Erythroblast (primary cell): ENCODE results near the gene ARVCF.

Experiments
- GATA1 ChIP-seq: IDR thresholded peaks from 2 replicates; pipeline ENCODE4 v1.6.1; 2011; ENCODE audit warnings: low read depth, mild to moderate bottlenecking, control low read depth, low read length, moderate library complexity
- POLR2A ChIP-seq: IDR thresholded peaks from 2 replicates; pipeline ENCODE4 v1.6.1; 2011; ENCODE audit warnings: mild to moderate bottlenecking, low read length

DNA sequence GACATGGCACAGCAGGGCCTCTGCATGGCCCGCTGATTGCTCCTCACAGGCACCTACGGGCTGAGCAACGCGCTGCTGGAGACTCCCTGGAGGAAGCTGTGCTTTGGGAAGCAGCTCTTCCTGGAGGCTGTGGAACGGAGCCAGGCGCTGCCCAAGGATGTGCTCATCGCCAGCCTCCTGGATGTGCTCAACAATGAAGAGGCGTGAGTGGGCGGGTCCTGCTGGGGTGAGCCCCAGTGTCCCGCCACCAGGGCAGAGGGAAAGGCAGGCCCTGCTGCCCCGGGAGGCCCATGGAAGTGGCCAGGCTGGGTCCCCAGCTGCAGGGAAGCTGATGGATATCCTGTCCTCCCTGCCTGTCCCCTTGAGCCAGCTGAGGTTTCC lies 44.8 kb upstream of the ARVCF start:
- no peak for TF ChIP-seq GATA1
- no peak for TF ChIP-seq POLR2A
